Ovary (tissue), 3 donors: Measurements from ENCODE around the gene LEFTY2.
"Not testable (repeated sequence)": the region's sequence is repeated elsewhere in the genome, so short reads cannot be mapped to it uniquely, and the experiment has no call there.

ENCODE experiments used
- POLR2A ChIP-seq: fragments of 450-650 bp; IDR thresholded peaks from one replicate; pipeline ENCODE4 v1.6.1; 2017; ENCODE audit warnings: antibody characterized with exemption, mild to moderate bottlenecking, moderate library complexity
- TF ChIP-seq, protein P1 (sequence below), 3 donors: fragments of 450-650 bp in 2 of 3; fragments of 200-600 bp in 1 of 3; IDR thresholded peaks; one replicate each; pipeline versions ENCODE4 v1.5.1 to v1.8.0; 2016 to 2022; ENCODE audit warnings: antibody characterized with exemption in 3 of 3, mild to moderate bottlenecking in 1 of 3
- donor health status: DM: no; HTN: no; CAD: no.

GRCh38 chr1:225939939-225940310 is 1.1 kb downstream of the LEFTY2 start:
- not testable (repeated sequence) for TF ChIP-seq POLR2A
- TF ChIP-seq, protein P1, sequence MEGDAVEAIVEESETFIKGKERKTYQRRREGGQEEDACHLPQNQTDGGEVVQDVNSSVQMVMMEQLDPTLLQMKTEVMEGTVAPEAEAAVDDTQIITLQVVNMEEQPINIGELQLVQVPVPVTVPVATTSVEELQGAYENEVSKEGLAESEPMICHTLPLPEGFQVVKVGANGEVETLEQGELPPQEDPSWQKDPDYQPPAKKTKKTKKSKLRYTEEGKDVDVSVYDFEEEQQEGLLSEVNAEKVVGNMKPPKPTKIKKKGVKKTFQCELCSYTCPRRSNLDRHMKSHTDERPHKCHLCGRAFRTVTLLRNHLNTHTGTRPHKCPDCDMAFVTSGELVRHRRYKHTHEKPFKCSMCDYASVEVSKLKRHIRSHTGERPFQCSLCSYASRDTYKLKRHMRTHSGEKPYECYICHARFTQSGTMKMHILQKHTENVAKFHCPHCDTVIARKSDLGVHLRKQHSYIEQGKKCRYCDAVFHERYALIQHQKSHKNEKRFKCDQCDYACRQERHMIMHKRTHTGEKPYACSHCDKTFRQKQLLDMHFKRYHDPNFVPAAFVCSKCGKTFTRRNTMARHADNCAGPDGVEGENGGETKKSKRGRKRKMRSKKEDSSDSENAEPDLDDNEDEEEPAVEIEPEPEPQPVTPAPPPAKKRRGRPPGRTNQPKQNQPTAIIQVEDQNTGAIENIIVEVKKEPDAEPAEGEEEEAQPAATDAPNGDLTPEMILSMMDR (IDR thresholded peaks at IDR 0.05) = not testable (repeated sequence)
